ENCODE measurements around the gene KCNH4. TPM values are rescaled to one million over a fixed set of nuclear protein-coding genes. Genes with fewer than 3 reads are reported as not detected.

Gene KCNH4
- total and polyA plus RNA-seq, 2 of the 13 experiments (the other 11 are each of a cell fraction or from before 2014, with no cell fraction given) = 0.01 to 0.09 TPM

GRCh38 chr17:42198897-42199296 is 18.0 kb upstream of the KCNH4 start:
- POLR2A ChIA-PET = no interaction called here
- intact Hi-C loops (cut with micrococcal nuclease; ENCODE audit: unreplicated experiment) (no loop called here), in situ Hi-C loops (cut with HindIII; ENCODE audit: extremely low pct_ligation_motif_present, low pct_unique_long_range_greater_than_20kb) (no loop called here)
- H4K20me1 ChIP-seq (ENCODE audit: insufficient read depth, low read length) = no peaks in the 10 kb centered on the region
- no peak overlapping the region for H3K9ac ChIP-seq (ENCODE audit: insufficient read depth, low read depth, low read length)
- WGBS (ENCODE audit: low lambda C conversion rate) = 92% methylated on average over 4 of the region's 4 CpGs
- H3K4me1 ChIP-seq (ENCODE audit: insufficient read depth, low read length) = peaks cover 22% of the 10 kb centered on the region
- FAIRE-seq (no peak), DNase-seq (ENCODE audit: low spot score) (no peak), ATAC-seq (no peak)
- H3K27me3 ChIP-seq (ENCODE audit: control insufficient read depth in 1 of 2, insufficient read depth in 2 of 2, low read length in 2 of 2) = no peaks in the 10 kb centered on the region; a peak in 1 of 5 replicates
- peaks cover 1 to 11% of the 10 kb centered on the region in 2 experiments; a peak in 4 of 5 replicates for H3K36me3 ChIP-seq (replicated peaks in 1 of 2; ENCODE audit: control insufficient read depth in 1 of 2, insufficient read depth in 2 of 2, low read length in 2 of 2)
- H3K27ac ChIP-seq (ENCODE audit: extremely low read length, insufficient read depth, low read length) = no peak overlapping the region
- no peak overlapping the region for H3K4me2 ChIP-seq (ENCODE audit: low read depth, low read length)
- no peak overlapping the region for H3K4me3 ChIP-seq (replicated peaks in 1 of 3; ENCODE audit: insufficient read depth in 1 of 3, low read depth in 2 of 3, low read length in 3 of 3)
- TF ChIP-seq JUN (CRISPR knock-in tag; IDR thresholded peaks at IDR 0.05) (no peak), CCDC6 (CRISPR knock-in tag; IDR thresholded peaks at IDR 0.05) (no peak), ZBTB34 (CRISPR knock-in tag; IDR thresholded peaks at IDR 0.05) (no peak), ZNF772 (CRISPR knock-in tag; IDR thresholded peaks at IDR 0.05) (no peak), MXD4 (CRISPR knock-in tag; IDR thresholded peaks at IDR 0.05) (no peak), ELK4 (CRISPR knock-in tag; IDR thresholded peaks at IDR 0.05; ENCODE audit: borderline replicate concordance) (no peak), GTF2F1 (IDR thresholded peaks at IDR 0.05; ENCODE audit: low read length) (no peak)
- TF ChIP-seq, protein P1, sequence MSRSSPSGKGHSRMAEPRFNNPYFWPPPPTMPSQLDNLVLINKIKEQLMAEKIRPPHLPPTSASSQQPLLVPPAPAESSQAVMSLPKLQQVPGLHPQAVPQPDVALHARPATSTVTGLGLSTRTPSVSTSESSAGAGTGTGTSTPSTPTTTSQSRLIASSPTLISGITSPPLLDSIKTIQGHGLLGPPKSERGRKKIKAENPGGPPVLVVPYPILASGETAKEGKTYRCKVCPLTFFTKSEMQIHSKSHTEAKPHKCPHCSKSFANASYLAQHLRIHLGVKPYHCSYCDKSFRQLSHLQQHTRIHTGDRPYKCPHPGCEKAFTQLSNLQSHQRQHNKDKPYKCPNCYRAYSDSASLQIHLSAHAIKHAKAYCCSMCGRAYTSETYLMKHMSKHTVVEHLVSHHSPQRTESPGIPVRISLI (CRISPR knock-in tag; IDR thresholded peaks at IDR 0.05; ENCODE audit: borderline replicate concordance) = no peak
- TF ChIP-seq, protein P2, sequence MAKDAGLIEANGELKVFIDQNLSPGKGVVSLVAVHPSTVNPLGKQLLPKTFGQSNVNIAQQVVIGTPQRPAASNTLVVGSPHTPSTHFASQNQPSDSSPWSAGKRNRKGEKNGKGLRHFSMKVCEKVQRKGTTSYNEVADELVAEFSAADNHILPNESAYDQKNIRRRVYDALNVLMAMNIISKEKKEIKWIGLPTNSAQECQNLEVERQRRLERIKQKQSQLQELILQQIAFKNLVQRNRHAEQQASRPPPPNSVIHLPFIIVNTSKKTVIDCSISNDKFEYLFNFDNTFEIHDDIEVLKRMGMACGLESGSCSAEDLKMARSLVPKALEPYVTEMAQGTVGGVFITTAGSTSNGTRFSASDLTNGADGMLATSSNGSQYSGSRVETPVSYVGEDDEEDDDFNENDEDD (CRISPR knock-in tag; IDR thresholded peaks at IDR 0.05; ENCODE audit: borderline replicate concordance) = no peak
- no peaks in the 10 kb centered on the region for H3K79me2 ChIP-seq (ENCODE audit: insufficient read depth, low read length)
- CTCF ChIA-PET (ENCODE audit: low intra/inter-chr PET ratio, low total read pairs) = no interaction called here
- BruUV-seq (replicated peaks) = no TSS peak
- no peak overlapping the region for H2AFZ ChIP-seq (ENCODE audit: low read length)
- H3K9me3 ChIP-seq (ENCODE audit: low read length) = no peaks in the 10 kb centered on the region

Measured in HepG2 (cell line).